ENCODE measurements around the gene PLD5. TPM values are rescaled to one million over a fixed set of nuclear protein-coding genes. Genes with fewer than 3 reads are reported as not detected.

The PLD5 gene
- total RNA-seq, 1 donor from 2014 or later = not detected

DNA sequence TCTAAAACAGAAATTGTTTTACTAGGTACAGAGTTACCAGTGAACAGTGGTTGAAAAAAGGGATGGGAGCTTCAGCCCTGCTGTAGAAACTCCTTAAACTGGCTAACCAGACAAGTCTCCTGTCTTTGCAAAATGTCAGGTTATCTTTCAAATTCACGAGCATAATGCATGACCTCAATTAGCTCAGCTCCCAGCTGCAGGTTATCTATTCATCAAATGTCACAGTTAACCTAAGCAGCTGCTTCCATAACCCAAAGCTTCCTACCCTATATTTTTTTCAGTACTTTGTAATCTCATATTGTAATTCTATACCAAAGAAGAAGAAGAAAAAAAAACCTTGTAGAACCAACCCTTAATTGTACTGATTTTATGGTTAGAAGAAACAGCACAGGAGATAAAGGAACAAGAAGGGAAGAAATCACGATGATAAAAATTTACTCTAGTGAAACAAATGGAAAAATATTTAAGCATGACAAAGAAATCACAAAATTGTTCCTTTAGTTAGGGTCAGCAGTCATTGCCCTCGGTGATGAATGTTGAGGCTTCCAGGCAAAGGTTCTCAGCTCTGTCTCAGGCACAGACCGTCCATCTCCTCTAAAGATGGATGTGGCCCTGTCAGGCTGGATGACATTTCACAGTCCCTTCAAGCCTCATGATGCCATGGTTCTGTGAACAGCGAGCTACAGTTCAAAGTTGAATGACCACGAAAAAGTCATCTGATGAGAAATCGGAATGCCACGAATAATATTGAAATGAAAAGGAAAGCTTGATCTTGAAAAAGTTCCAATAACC lies 95.9 kb downstream of the PLD5 start:
- H3K4me3 Mint-ChIP-seq = no peak overlapping the region
- no peaks in the 10 kb centered on the region for H3K36me3 Mint-ChIP-seq (ENCODE audit: low read depth)
- ATAC-seq (ENCODE audit: low read depth) (no peak), DNase-seq (no peak)
- ChIA-PET CTCF (no interaction called here), POLR2A (no interaction called here)
- intact Hi-C loops (cut with micrococcal nuclease) = no loop called here
- TF ChIP-seq, protein P1, sequence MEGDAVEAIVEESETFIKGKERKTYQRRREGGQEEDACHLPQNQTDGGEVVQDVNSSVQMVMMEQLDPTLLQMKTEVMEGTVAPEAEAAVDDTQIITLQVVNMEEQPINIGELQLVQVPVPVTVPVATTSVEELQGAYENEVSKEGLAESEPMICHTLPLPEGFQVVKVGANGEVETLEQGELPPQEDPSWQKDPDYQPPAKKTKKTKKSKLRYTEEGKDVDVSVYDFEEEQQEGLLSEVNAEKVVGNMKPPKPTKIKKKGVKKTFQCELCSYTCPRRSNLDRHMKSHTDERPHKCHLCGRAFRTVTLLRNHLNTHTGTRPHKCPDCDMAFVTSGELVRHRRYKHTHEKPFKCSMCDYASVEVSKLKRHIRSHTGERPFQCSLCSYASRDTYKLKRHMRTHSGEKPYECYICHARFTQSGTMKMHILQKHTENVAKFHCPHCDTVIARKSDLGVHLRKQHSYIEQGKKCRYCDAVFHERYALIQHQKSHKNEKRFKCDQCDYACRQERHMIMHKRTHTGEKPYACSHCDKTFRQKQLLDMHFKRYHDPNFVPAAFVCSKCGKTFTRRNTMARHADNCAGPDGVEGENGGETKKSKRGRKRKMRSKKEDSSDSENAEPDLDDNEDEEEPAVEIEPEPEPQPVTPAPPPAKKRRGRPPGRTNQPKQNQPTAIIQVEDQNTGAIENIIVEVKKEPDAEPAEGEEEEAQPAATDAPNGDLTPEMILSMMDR (IDR thresholded peaks at IDR 0.05) = no peak
- H3K27me3 Mint-ChIP-seq = peaks cover 2% of the 10 kb centered on the region
- H3K9me3 Mint-ChIP-seq = peaks cover 2% of the 10 kb centered on the region
- H3K4me1 Mint-ChIP-seq = no peaks in the 10 kb centered on the region
- H3K27ac Mint-ChIP-seq = no peak overlapping the region

DNA sequence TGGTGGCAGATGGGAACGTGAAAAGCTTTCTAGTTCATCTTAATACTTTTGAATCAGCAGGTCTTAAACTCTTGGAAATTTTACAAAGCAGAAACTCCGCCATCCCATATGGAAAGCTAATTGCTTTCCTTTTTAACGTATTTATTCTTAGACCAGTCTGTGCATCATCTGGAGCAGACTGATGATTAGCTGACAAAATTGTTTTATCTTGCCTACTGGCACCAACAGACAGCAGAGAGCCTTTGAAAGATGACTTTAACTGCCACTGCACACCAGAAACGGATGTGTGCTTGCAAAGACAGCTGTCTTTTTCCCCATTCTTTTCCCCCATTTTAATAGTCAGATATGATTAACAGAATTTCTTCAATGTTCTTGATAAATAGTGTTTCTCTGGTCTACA lies 97.0 kb downstream of the PLD5 start:
- ATAC-seq (ENCODE audit: low read depth) (no peak), DNase-seq (no peak)
- ChIA-PET POLR2A (no interaction called here), CTCF (no interaction called here)
- H3K9me3 Mint-ChIP-seq = peaks cover 2% of the 10 kb centered on the region
- intact Hi-C loops (cut with micrococcal nuclease) = no loop called here
- H3K4me1 Mint-ChIP-seq = no peaks in the 10 kb centered on the region
- TF ChIP-seq, protein P1 (IDR thresholded peaks at IDR 0.05) = no peak
- H3K4me3 Mint-ChIP-seq = no peak overlapping the region
- H3K36me3 Mint-ChIP-seq (ENCODE audit: low read depth) = no peaks in the 10 kb centered on the region
- no peak overlapping the region for H3K27ac Mint-ChIP-seq
- peaks cover 2% of the 10 kb centered on the region for H3K27me3 Mint-ChIP-seq

DNA sequence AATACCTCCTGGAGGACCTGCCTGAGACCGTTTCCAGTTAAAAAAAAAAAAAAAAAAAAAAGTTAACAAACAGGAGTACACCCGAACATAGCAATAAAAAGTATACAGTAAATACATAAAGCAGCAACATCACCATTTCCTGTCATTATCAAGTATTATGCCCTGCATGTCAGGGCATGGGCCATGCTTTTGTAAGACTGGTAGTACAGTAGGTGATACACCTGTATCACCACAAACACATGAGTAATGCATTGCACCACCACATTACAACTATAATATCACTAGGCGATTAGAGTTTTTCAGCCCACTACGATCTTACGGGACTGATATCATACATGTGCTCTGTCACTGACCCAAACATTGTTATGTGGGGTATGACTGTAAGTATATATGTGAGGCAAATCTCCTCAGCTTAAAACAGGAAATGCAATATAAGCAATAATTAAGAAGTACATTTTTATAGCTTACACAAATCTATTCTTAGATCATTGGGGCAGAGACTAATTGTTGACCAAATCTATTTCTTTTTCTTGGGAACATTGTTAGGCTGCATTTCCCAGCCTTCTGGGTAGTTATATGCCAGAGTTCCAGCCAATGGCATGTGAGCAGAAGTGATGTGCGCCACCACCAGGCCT lies 98.1 kb downstream of the PLD5 start:
- no peaks in the 10 kb centered on the region for H3K36me3 Mint-ChIP-seq (ENCODE audit: low read depth)
- POLR2A ChIA-PET = no interaction called here
- H3K27me3 Mint-ChIP-seq = no peaks in the 10 kb centered on the region
- ATAC-seq (ENCODE audit: low read depth) = no peak
- CTCF ChIA-PET = no interaction called here
- H3K27ac Mint-ChIP-seq = no peak overlapping the region
- TF ChIP-seq, protein P1 (IDR thresholded peaks at IDR 0.05) = no peak
- H3K4me1 Mint-ChIP-seq = no peaks in the 10 kb centered on the region
- no peak overlapping the region for H3K4me3 Mint-ChIP-seq
- intact Hi-C loops (cut with micrococcal nuclease) = no loop called here
- peaks cover 2% of the 10 kb centered on the region for H3K9me3 Mint-ChIP-seq
- DNase-seq = no peak

DNA sequence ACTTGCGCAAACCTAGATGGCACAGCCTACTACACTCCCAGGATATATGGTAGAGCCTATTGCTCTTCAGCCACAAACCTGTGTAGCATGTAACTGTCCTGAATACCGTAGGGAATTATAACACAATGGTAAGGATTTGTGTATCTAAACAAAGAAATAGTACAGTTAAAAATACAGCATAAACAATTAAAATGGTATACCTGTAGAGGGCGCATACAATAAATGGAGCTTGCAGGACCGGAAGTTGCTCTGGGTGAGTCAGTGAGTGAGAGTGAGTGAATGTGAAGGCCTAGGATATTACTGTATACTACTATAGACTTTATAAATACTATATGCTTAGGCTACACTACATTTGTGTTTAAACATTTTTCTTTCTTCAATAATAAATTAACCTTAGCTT lies 99.3 kb downstream of the PLD5 start:
- H3K4me1 Mint-ChIP-seq = no peaks in the 10 kb centered on the region
- no peak for ATAC-seq (ENCODE audit: low read depth)

DNA sequence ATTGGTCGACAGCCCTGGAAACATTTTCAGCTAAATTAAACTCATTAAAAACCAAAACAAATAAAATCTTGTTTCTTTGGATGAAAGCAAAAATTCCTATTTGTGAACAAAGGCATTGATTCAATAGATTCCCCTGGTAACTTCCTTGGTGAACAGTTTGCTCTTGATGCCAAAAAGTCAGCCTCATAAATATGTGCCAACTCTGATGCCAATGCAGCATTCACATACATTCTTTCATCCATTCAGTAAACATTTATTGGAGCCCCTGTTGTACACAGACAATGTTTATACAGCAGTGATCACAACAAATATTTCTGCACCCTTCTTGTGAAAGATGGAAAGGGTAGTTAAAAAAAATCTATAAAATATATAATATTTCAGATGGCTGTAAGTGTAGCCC lies 107.8 kb downstream of the PLD5 start:
- H3K27me3 Mint-ChIP-seq = no peaks in the 10 kb centered on the region
- no peak for DNase-seq
- ChIA-PET POLR2A (no interaction called here), CTCF (no interaction called here)
- H3K4me3 Mint-ChIP-seq = no peak overlapping the region
- H3K4me1 Mint-ChIP-seq = no peaks in the 10 kb centered on the region
- TF ChIP-seq, protein P1 (IDR thresholded peaks at IDR 0.05) = no peak
- no peak overlapping the region for H3K27ac Mint-ChIP-seq
- no peaks in the 10 kb centered on the region for H3K36me3 Mint-ChIP-seq (ENCODE audit: low read depth)
- H3K9me3 Mint-ChIP-seq = no peaks in the 10 kb centered on the region
- intact Hi-C loops (cut with micrococcal nuclease) = no loop called here
- no peak for ATAC-seq (ENCODE audit: low read depth)

More for the DNA sequence above, 99.3 kb downstream of the PLD5 start:
- CTCF ChIA-PET = no interaction called here
- no peak for DNase-seq
- Mint-ChIP-seq H3K9me3 (peaks cover 2% of the 10 kb centered on the region), H3K27me3 (no peaks in the 10 kb centered on the region), H3K36me3 (ENCODE audit: low read depth) (no peaks in the 10 kb centered on the region), H3K27ac (no peak overlapping the region), H3K4me3 (no peak overlapping the region)
- TF ChIP-seq, protein P1 (IDR thresholded peaks at IDR 0.05) = no peak
- POLR2A ChIA-PET = no interaction called here
- intact Hi-C loops (cut with micrococcal nuclease) = no loop called here

Data from activated B cell treated with CpG ODN at 0.5 μM for 24 hours (primary cell).